ENCODE measurements around the gene LDHD.

Gene LDHD

DNA sequence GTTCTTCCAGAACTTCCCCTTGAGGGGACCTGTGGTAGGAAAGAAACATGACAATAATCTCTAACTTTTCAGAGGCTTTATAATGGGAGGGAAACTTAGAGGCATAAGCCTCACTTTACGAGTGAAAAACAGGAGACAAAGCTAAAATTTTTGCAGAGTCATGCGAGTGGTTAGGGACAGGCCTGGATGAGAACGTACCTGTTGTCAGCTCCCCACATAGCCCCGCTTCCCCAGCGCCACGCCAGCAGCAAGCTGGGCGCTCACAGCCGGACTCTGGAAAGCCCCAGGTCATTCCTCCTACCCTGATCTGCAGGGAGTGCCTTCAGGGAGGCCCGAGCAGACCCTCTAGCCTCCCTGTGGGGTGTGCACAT is 53.6 kb downstream of the LDHD start:
- Histone ChIP-seq H4K20me1 (ENCODE audit: insufficient read depth, low read length) (no peaks in the 10 kb centered on the region), H3K9me3 (ENCODE audit: low read length) (no peaks in the 10 kb centered on the region), H3K27me3 (ENCODE audit: insufficient read depth, low read length) (no peaks in the 10 kb centered on the region; the same call in 1 of the 2 replicates), H3K79me2 (ENCODE audit: insufficient read depth, low read length) (no peaks in the 10 kb centered on the region), H3K27ac (ENCODE audit: low read depth, low read length, poor library complexity, severe bottlenecking) (no peak overlapping the region), H3K4me1 (ENCODE audit: insufficient read depth, low read length, severe bottlenecking) (no peaks in the 10 kb centered on the region), H3K9ac (ENCODE audit: low read length) (no peak overlapping the region), H3K4me3 (ENCODE audit: low read depth, low read length, poor library complexity, severe bottlenecking) (no peak overlapping the region), H2AFZ (ENCODE audit: low read length) (no peak overlapping the region), H3F3A (ENCODE audit: insufficient read depth, low read length) (no peaks in the 10 kb centered on the region), H3K36me3 (ENCODE audit: insufficient read depth, low read length) (no peaks in the 10 kb centered on the region), H3K9me2 (ENCODE audit: low read depth, low read length) (no peaks in the 10 kb centered on the region), H3K4me2 (ENCODE audit: low read length) (no peak overlapping the region)
- TF ChIP-seq, protein P1, sequence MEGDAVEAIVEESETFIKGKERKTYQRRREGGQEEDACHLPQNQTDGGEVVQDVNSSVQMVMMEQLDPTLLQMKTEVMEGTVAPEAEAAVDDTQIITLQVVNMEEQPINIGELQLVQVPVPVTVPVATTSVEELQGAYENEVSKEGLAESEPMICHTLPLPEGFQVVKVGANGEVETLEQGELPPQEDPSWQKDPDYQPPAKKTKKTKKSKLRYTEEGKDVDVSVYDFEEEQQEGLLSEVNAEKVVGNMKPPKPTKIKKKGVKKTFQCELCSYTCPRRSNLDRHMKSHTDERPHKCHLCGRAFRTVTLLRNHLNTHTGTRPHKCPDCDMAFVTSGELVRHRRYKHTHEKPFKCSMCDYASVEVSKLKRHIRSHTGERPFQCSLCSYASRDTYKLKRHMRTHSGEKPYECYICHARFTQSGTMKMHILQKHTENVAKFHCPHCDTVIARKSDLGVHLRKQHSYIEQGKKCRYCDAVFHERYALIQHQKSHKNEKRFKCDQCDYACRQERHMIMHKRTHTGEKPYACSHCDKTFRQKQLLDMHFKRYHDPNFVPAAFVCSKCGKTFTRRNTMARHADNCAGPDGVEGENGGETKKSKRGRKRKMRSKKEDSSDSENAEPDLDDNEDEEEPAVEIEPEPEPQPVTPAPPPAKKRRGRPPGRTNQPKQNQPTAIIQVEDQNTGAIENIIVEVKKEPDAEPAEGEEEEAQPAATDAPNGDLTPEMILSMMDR (IDR thresholded peaks at IDR 0.05; ENCODE audit: low read length): no peak

DNA sequence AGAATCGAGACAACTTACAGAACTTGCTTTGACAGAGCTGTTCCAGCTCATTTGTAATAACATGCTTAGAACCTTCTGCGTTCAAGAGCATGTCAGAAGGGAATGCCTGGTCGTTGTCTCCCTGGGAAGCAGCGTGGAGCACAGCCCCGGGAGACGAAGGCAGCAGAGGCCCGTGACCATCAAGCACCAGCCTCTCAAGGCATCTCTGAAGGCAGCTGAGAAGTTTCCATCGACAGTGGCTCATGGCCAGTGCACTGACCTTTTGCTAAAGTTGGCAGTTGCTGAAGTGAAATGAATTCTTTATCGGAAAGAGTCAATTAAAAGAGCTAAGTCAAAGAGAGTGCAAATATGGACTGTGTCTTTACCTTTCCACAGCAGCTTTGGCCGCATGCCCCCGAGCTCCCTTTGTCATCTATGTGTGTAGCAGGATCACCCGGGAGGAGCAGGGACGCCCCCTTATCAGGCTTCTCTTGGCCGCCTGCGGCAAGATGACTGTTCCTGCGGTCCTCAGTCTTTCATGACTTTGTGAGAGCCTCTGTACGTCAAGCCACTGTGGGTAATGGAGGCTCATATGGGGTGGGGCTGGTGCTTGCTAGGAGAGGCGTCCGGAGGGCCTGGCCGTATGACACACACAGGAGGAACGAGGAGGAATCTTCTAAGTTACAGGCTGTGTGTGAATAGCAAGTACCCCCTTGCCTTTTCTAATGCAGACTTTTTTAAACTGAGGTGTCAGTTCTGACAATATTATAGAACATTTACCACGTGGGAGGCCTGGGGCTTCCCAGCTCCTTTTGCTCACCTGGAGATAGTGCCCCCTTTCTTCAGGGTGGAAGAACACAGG is 54.2 kb downstream of the LDHD start:
- Histone ChIP-seq H3F3A (ENCODE audit: insufficient read depth, low read length) (no peaks in the 10 kb centered on the region), H3K36me3 (ENCODE audit: insufficient read depth, low read length) (no peaks in the 10 kb centered on the region), H3K27ac (ENCODE audit: low read depth, low read length, poor library complexity, severe bottlenecking) (no peak overlapping the region), H3K27me3 (ENCODE audit: insufficient read depth, low read length) (no peaks in the 10 kb centered on the region; the same call in 1 of the 2 replicates), H3K9me2 (ENCODE audit: low read depth, low read length) (no peaks in the 10 kb centered on the region), H4K20me1 (ENCODE audit: insufficient read depth, low read length) (no peaks in the 10 kb centered on the region), H3K79me2 (ENCODE audit: insufficient read depth, low read length) (no peaks in the 10 kb centered on the region), H3K4me2 (ENCODE audit: low read length) (no peak overlapping the region), H3K4me3 (ENCODE audit: low read depth, low read length, poor library complexity, severe bottlenecking) (no peak overlapping the region), H3K9me3 (ENCODE audit: low read length) (no peaks in the 10 kb centered on the region), H3K9ac (ENCODE audit: low read length) (no peak overlapping the region), H3K4me1 (ENCODE audit: insufficient read depth, low read length, severe bottlenecking) (no peaks in the 10 kb centered on the region), H2AFZ (ENCODE audit: low read length) (no peak overlapping the region)
- no peak for TF ChIP-seq EZH2 (IDR thresholded peaks at IDR 0.05; ENCODE audit: borderline replicate concordance, low read length)
- TF ChIP-seq, protein P1 (IDR thresholded peaks at IDR 0.05; ENCODE audit: low read length): no peak

Data from OCI-LY1 (cell line).